HT1080 (cell line): ENCODE measurements around the gene UBE2N. TPM values are rescaled to one million over a fixed set of nuclear protein-coding genes. Genes with fewer than 3 reads are reported as not detected.
"Not testable (repeated sequence)": the region's sequence is repeated elsewhere in the genome, so short reads cannot be mapped to it uniquely, and the experiment has no call there.

ENCODE experiments used
- DNase-seq: peaks from one replicate; pipeline ENCODE4 v3.0.0-alpha.2; 2015; ENCODE audit warnings: low read depth
- total RNA-seq: library from RNA; depleted of rRNA; stranded (reverse); fragments of >200 nt; shearing (Covaris generic); gene quantifications from 2 replicates; pipeline ENCODE4 v1.2.3, GENCODE V29; 2014

Gene UBE2N
- total RNA-seq, 1 experiment from 2014 or later = 539 TPM

DNA sequence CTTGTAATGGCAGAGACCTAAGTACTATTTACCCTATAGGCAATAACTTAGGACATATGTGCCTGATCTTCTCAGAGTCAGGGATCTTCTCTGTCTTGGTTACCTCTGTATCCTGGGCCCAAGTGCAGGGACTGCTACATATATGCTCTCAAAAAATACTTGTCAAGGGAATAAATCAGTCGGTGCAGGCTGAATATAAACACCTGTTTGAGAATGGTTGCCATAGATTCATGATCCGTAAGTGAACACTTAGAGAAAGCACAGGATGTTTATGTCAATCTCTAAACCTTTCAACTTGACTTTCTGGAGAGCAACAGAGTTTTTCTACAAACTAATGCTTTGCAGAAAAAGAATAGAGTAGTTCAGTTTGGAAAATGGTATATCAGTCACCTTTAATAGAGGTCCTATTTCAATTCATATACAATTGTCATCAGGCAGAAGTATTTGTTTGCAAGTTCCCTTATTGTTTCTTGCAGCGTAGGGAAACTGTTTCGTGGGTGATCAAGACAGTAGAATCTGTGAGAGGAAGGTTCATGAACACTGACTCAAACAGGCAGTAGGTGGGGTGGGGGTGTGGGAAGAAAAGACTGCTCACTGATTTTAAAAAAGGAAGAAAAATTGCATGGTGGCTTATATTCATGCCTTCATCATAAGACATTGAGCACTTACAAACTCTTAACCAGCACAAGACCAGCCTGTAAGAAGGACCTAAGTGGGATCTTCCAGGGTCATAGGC lies 6.0 kb upstream of the UBE2N start:
- DNase-seq = no peak

GRCh38 chr12:93443576-93443975 lies 1.8 kb upstream of the UBE2N start:
- no peak for DNase-seq

DNA sequence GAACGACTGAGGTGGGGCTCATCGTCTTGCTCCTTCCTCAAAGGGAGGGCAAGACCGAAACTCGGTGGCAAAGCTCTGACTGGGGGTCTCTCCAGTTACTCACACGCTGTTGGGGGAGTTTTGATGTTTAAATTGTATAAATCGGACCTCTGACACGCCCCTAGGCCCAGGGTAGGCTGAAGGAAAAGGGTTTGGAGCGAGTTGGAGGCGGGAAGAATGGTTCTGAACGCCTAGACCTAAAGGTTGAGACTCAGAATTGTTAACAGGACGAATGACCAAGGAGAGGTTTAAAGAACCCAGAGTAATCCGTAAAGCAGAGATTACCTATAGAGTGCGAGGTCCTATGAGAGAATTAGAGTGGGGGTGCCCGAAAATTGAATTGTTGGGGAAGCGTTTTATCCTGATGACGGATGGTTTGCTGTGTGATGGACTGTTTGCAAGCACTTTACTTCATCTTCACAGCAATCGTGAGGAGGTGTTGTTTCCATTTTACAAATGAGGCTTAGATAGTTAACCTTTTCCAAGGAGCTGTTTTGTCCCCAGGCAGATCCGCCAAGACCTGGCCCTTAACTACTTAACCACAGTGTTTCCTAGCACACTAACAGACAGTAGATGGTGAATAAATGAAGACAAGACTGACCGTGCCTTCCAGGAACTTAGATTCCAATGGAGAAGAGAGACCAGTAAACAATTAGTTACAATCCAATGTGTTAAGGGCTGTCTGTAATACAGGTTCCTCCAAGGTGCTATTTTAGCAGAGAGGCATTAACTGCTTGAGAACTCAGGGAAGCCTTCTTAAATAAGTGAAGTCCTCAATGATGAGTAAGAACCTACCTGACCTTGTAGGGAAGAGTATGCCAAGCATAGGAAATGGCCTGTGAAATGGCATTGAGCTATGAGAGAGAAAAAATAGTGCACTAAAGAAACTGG lies 929 bp upstream of the UBE2N start:
- no peak for DNase-seq

DNA sequence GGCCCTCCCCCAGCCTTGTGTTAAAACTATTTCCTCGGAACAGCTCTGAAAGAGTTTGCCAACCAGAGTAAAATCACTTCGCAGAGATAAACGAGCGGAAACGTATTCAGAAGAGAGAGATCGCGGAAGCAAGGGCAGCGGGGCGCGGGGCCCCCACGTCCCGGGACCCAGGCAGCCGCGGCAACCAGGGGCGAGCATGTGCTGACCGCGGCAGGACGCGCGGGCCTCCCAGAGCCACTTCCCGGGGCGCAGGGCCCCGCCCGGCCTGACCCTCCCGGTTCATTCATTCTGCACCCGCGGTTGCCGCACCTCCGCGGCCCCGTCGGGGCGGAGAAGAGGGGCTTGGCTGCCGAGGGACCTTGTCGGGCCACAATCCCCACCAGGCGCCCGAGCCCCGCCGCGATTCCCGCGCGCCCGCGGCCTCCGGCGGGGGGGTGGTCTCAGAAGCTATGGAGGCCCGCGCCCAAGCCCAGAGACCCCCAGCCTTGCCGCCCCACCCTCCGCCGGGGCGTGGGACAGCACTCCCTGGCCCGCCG lies 598 bp downstream of the UBE2N start:
- DNase-seq = no peak

DNA sequence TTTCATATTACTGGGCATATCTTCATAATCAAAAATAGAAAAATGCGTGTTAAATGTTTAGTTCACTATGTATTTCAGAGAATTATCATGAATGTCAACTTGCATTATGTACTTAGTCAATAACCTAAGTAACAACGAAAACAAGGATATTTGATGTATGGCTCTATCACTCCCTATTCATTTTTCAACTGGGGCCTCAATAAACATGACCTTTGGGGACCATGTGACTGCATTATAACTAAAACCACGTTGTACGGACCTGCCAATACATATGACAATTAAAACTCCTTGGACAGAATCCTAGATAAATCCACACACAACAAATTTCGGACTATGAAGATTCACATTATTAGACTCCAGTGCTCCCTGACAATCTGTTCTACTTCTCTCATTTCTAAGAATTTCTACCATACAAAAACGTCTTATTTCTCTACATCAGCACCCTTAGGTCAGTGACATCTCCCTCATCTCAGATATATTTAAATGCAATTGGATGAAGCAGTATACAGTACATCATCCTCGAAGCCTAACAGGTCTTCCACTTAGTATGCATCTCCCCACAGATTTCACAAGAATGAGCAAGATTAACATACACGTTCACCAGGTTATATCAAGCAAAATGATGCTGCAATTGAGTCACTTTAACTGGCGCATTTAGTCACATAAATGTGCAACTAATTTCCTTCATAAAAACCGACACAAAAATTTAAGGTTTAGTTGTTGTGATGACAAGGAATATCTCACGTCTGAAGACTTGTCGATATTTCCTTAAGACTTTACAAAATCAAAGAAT lies 1.5 kb downstream of the UBE2N start:
- no peak for DNase-seq

DNA sequence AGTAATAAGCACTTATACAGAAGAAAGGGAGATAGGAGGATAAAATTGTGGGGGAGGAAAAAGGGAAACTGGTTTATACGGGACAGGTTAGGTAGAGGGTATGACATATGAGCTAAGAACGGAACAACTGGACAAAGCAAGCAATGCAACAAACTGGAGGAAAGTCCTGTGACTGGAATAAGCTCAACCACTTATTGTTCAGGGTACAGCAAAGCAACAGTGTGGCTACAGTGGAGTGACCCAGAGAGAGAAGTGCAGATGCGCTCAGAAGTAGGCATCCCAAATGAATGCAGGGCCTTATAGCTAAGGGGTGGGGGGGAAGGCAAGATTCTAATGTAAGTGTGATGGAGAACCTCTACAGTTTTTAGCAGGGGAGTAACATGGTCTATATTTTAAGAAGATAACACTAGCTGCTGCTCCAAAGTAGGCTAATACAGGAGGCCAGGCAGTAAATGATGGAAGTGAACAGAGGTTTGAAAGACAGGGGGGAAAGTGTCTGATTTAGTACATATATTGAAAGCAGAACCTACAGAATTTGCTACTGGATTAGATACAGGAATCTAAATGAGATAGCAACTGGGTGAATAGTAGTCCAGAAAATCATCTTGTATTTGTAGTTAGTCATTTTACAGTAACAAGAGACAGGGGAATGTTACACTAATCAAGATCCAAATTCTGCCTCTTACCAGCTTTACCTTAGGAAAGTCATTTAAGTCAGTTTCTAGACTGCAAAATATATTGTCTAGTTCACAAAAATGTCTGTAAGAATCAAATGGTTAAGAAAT lies 3.3 kb downstream of the UBE2N start:
- DNase-seq = no peak

DNA sequence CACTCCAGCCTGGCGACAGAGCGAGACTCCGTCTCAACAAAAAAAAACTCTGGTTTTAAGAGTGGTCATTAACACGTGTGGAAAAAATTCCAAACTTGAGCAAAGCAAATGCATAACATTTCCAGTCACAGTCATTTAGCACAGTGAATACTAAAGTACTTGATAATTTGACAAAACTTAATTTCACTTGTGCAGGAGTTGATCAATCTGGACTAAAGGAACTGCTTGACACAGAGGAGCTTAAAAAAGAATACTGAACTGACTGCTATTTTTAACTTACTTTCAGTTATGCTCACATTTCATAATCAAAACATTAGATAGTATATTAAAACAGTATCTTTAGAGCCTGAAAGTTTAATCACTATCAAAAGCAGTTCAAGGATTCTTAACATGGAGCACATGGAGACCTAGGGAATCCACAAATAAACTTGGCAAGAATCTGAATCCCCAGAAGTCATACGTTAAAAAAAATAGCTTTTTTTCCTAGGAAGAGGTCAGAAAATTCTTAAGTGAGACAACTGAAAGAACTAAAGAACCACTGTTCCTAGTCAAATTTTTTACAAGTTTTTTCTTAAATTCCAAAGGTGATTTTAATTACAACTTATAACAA lies 7.4 kb downstream of the UBE2N start:
- DNase-seq = no peak

GRCh38 chr12:93432031-93432430 lies 9.7 kb downstream of the UBE2N start:
- not testable (repeated sequence) for DNase-seq

GRCh38 chr12:93430280-93430679 lies 11.5 kb downstream of the UBE2N start:
- DNase-seq = no peak

- DNase-seq = no peak
Measured at GRCh38 chr12:93429852-93430251, 11.9 kb downstream of the UBE2N start.

- no peak for DNase-seq
Measured at GRCh38 chr12:93429448-93429847, 12.3 kb downstream of the UBE2N start.

- no peak for DNase-seq
Measured at GRCh38 chr12:93427779-93428564, 13.8 kb downstream of the UBE2N start.

- DNase-seq = no peak
Measured at GRCh38 chr12:93426412-93426805, 15.3 kb downstream of the UBE2N start.

GRCh38 chr12:93425736-93426411 lies 15.9 kb downstream of the UBE2N start:
- no peak for DNase-seq

DNA sequence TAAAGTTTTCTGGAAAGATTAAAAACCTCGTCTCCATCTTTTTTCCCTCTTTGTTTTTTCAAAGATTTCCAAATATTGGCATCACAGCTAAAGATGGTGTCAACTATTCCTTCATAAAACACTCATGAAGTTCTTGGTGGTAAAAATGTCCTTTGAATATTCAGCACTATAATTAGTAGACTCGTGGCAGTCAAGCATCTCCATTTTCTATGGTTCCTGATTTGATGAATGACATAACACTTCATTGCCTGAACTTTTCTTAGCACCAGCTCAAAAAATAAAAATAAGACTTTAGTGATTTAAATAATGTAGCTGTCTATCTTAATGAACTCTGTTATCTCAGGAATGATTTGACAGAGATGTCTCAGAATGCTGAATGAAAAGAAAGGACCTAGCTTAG lies 19.7 kb downstream of the UBE2N start:
- no peak for DNase-seq

- peak; percentile 39 for DNase-seq
Measured at GRCh38 chr12:93419388-93420034, 22.2 kb downstream of the UBE2N start.

- DNase-seq = no peak
Measured at GRCh38 chr12:93417967-93418480, 23.7 kb downstream of the UBE2N start.
